Astrocyte of the spinal cord (primary cell): ENCODE measurements around the gene HERC6.
"Not testable (repeated sequence)": the region's sequence is repeated elsewhere in the genome, so short reads cannot be mapped to it uniquely, and the experiment has no call there.

Experiments
- DNase-seq: peaks from one replicate; pipeline ENCODE4 v3.0.0; 2011; ENCODE audit warnings: low read depth, low spot score
- H3K4me3 ChIP-seq: 2 replicates; pipeline ENCODE4 v1.5.1; 2011; ENCODE audit warnings: low read depth, mild to moderate bottlenecking, low read length, moderate library complexity
- CTCF ChIP-seq: IDR thresholded peaks from 2 replicates; pipeline ENCODE4 v1.5.1; 2012; ENCODE audit warnings: low read depth, mild to moderate bottlenecking, low read length, inconsistent platforms
- in situ Hi-C: cut with HindIII; loops from 2 replicates; pipeline ENCODE4 v1.10.0; 2017; ENCODE audit warnings: low sequenced_read_pairs

The HERC6 gene

GRCh38 chr4:88360791-88361190, 17.9 kb upstream of the HERC6 start:
- in situ Hi-C loops = no loop called here
- DNase-seq = no peak
- H3K4me3 ChIP-seq = no peak overlapping the region
- TF ChIP-seq CTCF = no peak

DNA sequence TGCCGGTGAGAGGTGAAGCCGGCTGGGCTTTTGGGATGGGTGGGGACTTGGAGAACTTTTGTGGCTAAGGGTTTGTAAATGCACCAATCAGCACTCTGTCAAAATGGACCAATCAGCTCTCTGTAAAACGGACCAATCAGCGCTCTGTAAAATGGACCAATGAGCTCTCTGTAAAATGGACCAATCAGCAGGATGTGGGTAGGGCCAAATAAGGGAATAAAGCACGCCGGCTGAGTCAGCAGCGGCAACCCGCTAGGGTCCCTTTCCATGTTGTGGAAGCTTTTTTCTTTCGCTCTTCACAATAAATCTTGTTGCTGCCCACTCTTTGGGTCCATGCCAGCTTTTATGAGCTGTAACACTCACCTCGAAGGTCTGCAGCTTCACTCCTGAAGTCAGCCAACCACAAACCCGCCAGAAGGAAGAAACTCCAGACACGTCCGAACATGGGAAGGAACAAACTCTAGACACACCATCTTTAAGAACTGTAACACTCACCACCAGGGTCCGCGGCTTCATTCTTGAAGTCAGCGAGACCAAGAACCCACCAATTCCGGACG, 17.4 kb upstream of the HERC6 start:
- DNase-seq, H3K4me3 ChIP-seq, in situ Hi-C loops: not testable (repeated sequence)

- in situ Hi-C loops = no loop called here
Observed at GRCh38 chr4:88366460-88366859, 12.2 kb upstream of the HERC6 start.

DNA sequence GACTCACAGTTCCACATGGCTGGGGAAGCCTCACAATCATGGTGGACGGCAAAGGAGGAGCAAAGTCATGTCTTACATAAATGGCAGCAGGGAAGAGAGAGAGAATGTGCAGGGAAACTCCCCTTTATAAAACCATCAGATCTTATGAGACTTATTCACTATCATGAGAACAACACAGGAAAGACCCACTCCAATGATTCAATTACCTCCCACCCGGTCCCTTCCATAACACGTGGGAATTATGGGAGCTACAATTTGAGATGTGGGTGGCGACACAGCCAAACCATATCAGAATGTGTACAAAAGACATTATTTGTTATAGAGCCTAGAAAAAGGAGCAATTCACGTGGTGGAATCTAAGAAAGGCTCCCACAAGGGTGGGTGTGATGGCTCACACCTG, 10.8 kb upstream of the HERC6 start:
- TF ChIP-seq CTCF = no peak

More at GRCh38 chr4:88366460-88366859, 12.2 kb upstream of the HERC6 start:
- no peak for TF ChIP-seq CTCF
- H3K4me3 ChIP-seq = no peak overlapping the region
- DNase-seq = no peak

GRCh38 chr4:88369180-88369812, 9.4 kb upstream of the HERC6 start:
- in situ Hi-C loops, H3K4me3 ChIP-seq: not testable (repeated sequence)
- TF ChIP-seq CTCF = peak; percentile 73
- peak; percentile 49 for DNase-seq

More for the DNA sequence above, 10.8 kb upstream of the HERC6 start:
- in situ Hi-C loops = no loop called here
- no peak for DNase-seq
- H3K4me3 ChIP-seq = no peak overlapping the region

DNA sequence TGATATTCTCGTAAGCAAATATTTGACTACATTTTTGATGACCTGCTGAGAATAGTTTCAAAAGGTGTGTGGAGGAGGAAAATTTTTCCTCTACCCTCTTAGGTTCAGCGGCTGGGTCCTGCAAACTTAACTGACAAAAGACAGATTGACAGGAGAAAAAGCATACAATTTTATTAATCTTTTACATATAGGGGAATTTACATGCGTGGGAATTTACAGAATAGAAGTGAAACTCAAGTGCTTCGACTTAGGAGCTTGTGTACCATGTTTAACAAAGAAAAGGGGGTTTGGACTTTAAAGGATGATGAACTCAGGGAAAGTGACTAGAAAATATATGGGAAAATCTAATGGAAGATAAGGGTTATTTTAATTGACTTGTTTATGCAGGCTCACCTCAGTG, 2.5 kb downstream of the HERC6 start:
- no peak overlapping the region for H3K4me3 ChIP-seq
- no peak for TF ChIP-seq CTCF
- in situ Hi-C loops = no loop called here
- DNase-seq = no peak

DNA sequence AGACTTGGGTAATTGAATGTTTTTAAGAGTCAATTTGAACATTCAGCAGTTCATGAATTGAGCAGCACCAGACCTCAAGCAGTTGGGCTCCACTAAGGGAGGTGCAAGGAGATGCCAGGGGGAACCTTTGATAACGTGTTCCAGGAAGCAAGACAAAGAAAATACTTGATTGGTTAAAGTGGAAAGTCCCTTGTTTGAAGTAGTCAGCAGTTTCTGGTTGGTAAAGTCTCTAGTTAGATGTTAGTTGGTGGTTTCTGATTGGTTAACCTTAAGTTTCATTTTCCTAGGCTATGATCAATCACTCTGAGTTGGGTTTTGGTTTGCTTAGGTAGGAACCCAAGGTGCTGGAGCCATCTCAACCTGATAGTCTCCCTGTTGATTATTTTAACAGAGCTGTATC, 4.0 kb downstream of the HERC6 start:
- DNase-seq = no peak
- in situ Hi-C loops = no loop called here
- no peak for TF ChIP-seq CTCF
- H3K4me3 ChIP-seq = no peak overlapping the region
